T follicular helper cell (primary cell): ENCODE measurements around the gene TXNDC17.
"Not testable (repeated sequence)": the region's sequence is repeated elsewhere in the genome, so short reads cannot be mapped to it uniquely, and the experiment has no call there.

Source experiments
- DNase-seq: peaks from one replicate; pipeline ENCODE4 v3.0.0-alpha.2; 2020; ENCODE audit warnings: low read depth

Gene TXNDC17

GRCh38 chr17:6660805-6661463 lies 20.1 kb downstream of the TXNDC17 start:
- no peak for DNase-seq

- DNase-seq, result no peak
These were observed 20.6 kb downstream of the TXNDC17 start for GRCh38 chr17:6661464-6661848.

GRCh38 chr17:6663200-6663599 lies 22.3 kb downstream of the TXNDC17 start:
- DNase-seq, result not testable (repeated sequence)

- no peak for DNase-seq
These were observed 25.2 kb downstream of the TXNDC17 start for GRCh38 chr17:6666077-6666521.

- no peak for DNase-seq
These were observed 25.7 kb downstream of the TXNDC17 start for GRCh38 chr17:6666557-6666956.

- no peak for DNase-seq
These were observed 26.7 kb downstream of the TXNDC17 start for GRCh38 chr17:6667516-6667915.

GRCh38 chr17:6668219-6668618 lies 27.4 kb downstream of the TXNDC17 start:
- no peak for DNase-seq

GRCh38 chr17:6668727-6669425 lies 28.0 kb downstream of the TXNDC17 start:
- DNase-seq, result no peak

- no peak for DNase-seq
These were observed 28.8 kb downstream of the TXNDC17 start for GRCh38 chr17:6669479-6670212.

GRCh38 chr17:6670571-6670970 lies 29.7 kb downstream of the TXNDC17 start:
- DNase-seq, result no peak

- no peak for DNase-seq
These were observed 30.1 kb downstream of the TXNDC17 start for GRCh38 chr17:6670999-6671398.

GRCh38 chr17:6671431-6671830 lies 30.6 kb downstream of the TXNDC17 start:
- DNase-seq, result no peak

GRCh38 chr17:6674586-6674985 lies 33.7 kb downstream of the TXNDC17 start:
- no peak for DNase-seq

GRCh38 chr17:6675201-6675825 lies 34.5 kb downstream of the TXNDC17 start:
- DNase-seq, result no peak

GRCh38 chr17:6676802-6677157 lies 35.9 kb downstream of the TXNDC17 start:
- DNase-seq, result no peak

GRCh38 chr17:6677158-6677831 lies 36.4 kb downstream of the TXNDC17 start:
- no peak for DNase-seq

- DNase-seq, result no peak
These were observed 37.1 kb downstream of the TXNDC17 start for GRCh38 chr17:6677946-6678345.

- DNase-seq, result no peak
These were observed 38.4 kb downstream of the TXNDC17 start for GRCh38 chr17:6679241-6679640.

GRCh38 chr17:6681176-6681575 lies 40.3 kb downstream of the TXNDC17 start:
- DNase-seq, result no peak

GRCh38 chr17:6681671-6682070 lies 40.8 kb downstream of the TXNDC17 start:
- no peak for DNase-seq

- DNase-seq, result no peak
These were observed 41.5 kb downstream of the TXNDC17 start for GRCh38 chr17:6682339-6682738.

- DNase-seq, result no peak
These were observed 42.3 kb downstream of the TXNDC17 start for GRCh38 chr17:6683081-6683684.
